Inferior parietal cortex (tissue), 1 donor: Measurements from ENCODE around the gene SEMA3B.
"Not testable (repeated sequence)": the region's sequence is repeated elsewhere in the genome, so short reads cannot be mapped to it uniquely, and the experiment has no call there.

Source experiments
- DNase-seq: peaks from one replicate; pipeline ENCODE4 v3.0.0-alpha.2; 2016; ENCODE audit errors: extremely low spot score

Gene SEMA3B

GRCh38 chr3:50294089-50294488, 25.1 kb downstream of the SEMA3B start:
- no peak for DNase-seq

- DNase-seq: no peak
These were observed 25.8 kb downstream of the SEMA3B start for GRCh38 chr3:50294492-50295403.

GRCh38 chr3:50295553-50296431, 26.8 kb downstream of the SEMA3B start:
- DNase-seq: no peak

- DNase-seq: no peak
These were observed 27.9 kb downstream of the SEMA3B start for GRCh38 chr3:50296721-50297383.

GRCh38 chr3:50297384-50297775, 28.4 kb downstream of the SEMA3B start:
- DNase-seq: no peak

GRCh38 chr3:50297896-50298725, 29.2 kb downstream of the SEMA3B start:
- no peak for DNase-seq

GRCh38 chr3:50298836-50299637, 30.1 kb downstream of the SEMA3B start, which contains the start of the genes HYAL3 and NAA80:
Gene HYAL3, minus strand, starts transcription at chr3:50299405. Its CDS starts 3,803 bp downstream, at chr3:50295602.
Gene NAA80, minus strand, starts transcription at chr3:50299405. Its CDS starts 1,942 bp downstream, at chr3:50297463.
- peak; percentile 96 for DNase-seq

GRCh38 chr3:50299638-50299928, 30.6 kb downstream of the SEMA3B start:
- no peak for DNase-seq

GRCh38 chr3:50299929-50300680, 31.2 kb downstream of the SEMA3B start:
- DNase-seq: peak; percentile 73

GRCh38 chr3:50300681-50301254, 31.8 kb downstream of the SEMA3B start:
- DNase-seq: no peak

GRCh38 chr3:50302095-50303012, 33.4 kb downstream of the SEMA3B start:
- no peak for DNase-seq

GRCh38 chr3:50303013-50303815, 34.3 kb downstream of the SEMA3B start, which contains the start of gene HYAL1:
Gene HYAL1, minus strand, starts transcription at chr3:50303574. Its CDS starts 618 bp downstream, at chr3:50302956.
- DNase-seq: no peak

- DNase-seq: no peak
These were observed 35.7 kb downstream of the SEMA3B start for GRCh38 chr3:50304601-50305000.

GRCh38 chr3:50312041-50312440, 43.1 kb downstream of the SEMA3B start:
- not testable (repeated sequence) for DNase-seq

- DNase-seq: no peak
These were observed 45.4 kb downstream of the SEMA3B start for GRCh38 chr3:50314342-50314741.

- no peak for DNase-seq
These were observed 45.9 kb downstream of the SEMA3B start for GRCh38 chr3:50314816-50315215.

- no peak for DNase-seq
These were observed 47.8 kb downstream of the SEMA3B start for GRCh38 chr3:50316657-50317242.
